GM12875 (cell line): ENCODE data around the gene TBC1D9.

Experiments
- H3K4me3 ChIP-seq: one replicate; pipeline ENCODE4 v1.5.1; 2011; ENCODE audit warnings: low read depth, low read length, control low read depth
- TF ChIP-seq, protein P1 (sequence below): IDR thresholded peaks from 2 replicates; pipeline ENCODE4 v1.5.1; 2011; ENCODE audit warnings: low read depth, mild to moderate bottlenecking, control low read depth, inconsistent platforms, low read length, moderate library complexity, borderline replicate concordance; ENCODE audit not compliant: insufficient read depth

Gene TBC1D9

DNA sequence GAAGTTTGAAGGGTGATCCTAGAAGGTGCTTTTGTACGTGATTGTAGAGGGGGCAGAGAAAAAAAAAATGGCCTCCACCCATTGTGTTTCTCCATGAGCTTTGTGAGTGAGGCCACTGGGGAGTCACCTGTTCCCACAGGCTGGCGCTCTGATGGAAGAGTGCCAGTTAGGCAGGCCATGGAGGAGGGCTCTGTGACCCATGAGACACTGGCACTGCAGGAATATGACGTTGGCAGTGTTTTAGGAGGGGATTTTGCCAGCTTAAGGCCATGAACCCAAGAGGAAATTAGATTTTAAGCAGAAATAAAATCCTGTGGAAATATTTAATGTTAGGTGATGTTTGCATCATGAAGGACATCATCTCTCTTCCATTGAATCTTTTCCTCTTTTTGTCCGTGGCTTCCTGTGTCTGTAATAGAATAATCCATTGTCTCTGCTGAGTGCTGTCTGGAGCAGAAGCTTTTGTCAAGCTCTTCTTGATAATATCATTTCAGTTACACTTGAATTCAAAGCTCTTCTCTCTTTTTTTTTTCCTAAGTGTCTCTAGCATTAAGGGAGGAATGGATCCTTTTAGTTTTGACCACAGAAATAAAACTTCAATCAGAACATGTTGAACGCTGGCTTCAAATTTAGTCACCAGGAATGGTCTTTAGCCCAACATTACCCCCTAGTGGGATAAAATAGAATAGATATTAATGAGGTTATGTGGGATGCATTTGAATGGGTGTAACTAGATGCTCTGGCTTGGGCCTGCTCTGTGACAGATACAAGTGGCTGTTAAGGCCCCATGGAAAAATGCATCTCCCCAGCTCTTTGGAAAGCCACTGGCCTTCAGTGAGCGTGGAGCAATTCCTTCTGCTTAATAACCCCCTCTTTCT lies 146.4 kb downstream of the TBC1D9 start:
- TF ChIP-seq, protein P1, sequence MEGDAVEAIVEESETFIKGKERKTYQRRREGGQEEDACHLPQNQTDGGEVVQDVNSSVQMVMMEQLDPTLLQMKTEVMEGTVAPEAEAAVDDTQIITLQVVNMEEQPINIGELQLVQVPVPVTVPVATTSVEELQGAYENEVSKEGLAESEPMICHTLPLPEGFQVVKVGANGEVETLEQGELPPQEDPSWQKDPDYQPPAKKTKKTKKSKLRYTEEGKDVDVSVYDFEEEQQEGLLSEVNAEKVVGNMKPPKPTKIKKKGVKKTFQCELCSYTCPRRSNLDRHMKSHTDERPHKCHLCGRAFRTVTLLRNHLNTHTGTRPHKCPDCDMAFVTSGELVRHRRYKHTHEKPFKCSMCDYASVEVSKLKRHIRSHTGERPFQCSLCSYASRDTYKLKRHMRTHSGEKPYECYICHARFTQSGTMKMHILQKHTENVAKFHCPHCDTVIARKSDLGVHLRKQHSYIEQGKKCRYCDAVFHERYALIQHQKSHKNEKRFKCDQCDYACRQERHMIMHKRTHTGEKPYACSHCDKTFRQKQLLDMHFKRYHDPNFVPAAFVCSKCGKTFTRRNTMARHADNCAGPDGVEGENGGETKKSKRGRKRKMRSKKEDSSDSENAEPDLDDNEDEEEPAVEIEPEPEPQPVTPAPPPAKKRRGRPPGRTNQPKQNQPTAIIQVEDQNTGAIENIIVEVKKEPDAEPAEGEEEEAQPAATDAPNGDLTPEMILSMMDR = peak; percentile 26; the same call in 1 of the 2 replicates

DNA sequence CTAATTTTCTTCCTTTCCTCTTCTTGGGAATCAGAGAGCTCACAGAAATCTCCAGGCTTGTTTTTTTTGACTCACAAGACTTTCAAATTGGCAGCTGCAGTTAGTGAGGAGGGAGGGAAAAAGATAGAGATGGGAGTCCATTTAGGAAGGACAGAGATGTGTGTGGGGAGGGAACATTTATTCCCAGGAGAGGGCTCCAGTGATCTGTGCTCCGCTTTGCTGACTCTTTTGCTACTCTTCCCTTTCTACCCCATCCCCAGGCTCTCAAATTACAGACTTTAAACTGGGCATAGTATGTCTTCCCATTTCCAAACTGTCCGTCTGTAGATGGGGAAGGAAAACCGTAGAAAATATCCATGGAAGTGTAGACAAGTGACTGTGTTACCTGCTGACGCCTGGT lies 148.3 kb downstream of the TBC1D9 start:
- TF ChIP-seq, protein P1 = no peak

More for the DNA sequence above, 146.4 kb downstream of the TBC1D9 start:
- H3K4me3 ChIP-seq = no peak overlapping the region

DNA sequence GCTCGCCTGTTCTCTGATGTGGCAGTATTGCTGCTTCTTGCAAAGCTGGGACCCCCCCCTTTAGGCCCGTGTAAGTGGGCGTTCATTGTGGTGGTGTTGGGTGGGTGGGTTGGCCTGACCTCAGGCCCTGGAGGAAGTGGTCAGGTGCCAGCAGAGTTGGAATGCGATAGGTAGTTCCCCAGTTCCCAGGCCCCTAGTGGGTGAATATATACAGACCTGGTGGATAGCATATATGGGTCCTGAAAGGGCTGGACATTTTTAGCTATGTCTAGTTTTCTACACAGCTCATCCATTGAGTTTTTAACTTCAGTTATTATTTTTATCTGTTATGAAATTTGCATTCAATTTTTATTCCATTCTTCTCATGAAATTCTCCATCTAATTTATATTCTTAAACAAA lies 151.6 kb downstream of the TBC1D9 start:
- TF ChIP-seq, protein P1 = no peak

More for the DNA sequence above, 148.3 kb downstream of the TBC1D9 start:
- H3K4me3 ChIP-seq = no peak overlapping the region

DNA sequence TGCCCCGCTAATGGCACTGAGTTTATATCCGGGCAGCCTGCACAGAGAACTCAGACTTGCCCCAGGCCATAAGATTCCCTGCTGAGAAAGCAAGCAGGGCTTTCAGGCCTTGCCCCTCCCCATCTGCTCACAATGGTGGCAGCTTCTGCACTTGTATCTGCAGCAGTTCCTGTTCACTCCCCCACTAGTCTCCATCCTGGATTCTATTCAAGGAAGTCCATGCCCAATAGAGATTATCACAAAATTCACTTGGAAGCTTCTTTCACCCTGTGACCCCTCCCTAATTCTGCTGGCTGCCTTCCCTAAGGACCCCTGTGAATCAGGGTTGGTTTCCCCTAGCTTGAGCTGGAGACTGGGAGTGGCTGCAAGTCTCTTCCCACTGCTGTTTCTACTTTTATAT lies 152.9 kb downstream of the TBC1D9 start:
- TF ChIP-seq, protein P1 = no peak
- no peak overlapping the region for H3K4me3 ChIP-seq

More for the DNA sequence above, 151.6 kb downstream of the TBC1D9 start:
- H3K4me3 ChIP-seq = no peak overlapping the region

DNA sequence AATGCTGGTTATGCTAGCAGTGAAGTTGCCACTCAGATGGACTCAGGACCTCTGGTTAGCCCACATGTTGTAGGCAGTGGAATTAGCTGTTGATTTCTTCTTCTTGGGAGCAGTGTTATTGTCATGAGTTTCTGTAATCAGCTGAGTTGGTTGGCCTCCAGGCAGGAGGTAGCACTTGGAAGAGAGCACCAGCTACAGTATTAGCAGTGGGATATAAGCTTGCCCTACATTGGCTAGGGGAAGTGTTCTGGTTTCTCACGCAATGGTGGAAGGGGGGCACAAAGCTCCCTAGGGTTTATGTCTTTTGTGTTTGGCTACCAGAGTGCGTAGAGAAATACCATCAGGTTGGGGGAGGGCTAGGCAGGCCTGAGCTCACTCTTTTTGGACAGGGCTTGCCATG lies 153.5 kb downstream of the TBC1D9 start:
- TF ChIP-seq, protein P1 = no peak
- H3K4me3 ChIP-seq = no peak overlapping the region

DNA sequence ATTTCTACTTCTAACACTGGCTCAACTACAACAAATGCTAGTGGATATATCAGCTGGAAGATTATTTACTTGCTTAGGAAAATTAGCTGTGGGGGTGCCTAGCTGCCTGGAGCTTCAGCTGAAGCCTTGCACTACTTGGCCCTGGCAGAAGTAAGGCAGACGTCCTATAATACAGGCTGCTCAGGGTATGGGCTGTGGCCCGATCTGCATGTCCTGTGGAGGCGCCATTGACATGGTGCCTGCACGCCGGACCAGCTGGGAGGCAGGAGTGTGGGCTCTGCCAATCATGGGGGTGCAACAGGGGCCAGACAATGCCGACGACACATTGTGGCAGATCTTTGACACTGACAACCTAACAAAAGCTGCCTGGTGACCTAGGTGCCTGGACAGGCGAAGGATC lies 155.8 kb downstream of the TBC1D9 start:
- TF ChIP-seq, protein P1 = no peak
- no peak overlapping the region for H3K4me3 ChIP-seq

DNA sequence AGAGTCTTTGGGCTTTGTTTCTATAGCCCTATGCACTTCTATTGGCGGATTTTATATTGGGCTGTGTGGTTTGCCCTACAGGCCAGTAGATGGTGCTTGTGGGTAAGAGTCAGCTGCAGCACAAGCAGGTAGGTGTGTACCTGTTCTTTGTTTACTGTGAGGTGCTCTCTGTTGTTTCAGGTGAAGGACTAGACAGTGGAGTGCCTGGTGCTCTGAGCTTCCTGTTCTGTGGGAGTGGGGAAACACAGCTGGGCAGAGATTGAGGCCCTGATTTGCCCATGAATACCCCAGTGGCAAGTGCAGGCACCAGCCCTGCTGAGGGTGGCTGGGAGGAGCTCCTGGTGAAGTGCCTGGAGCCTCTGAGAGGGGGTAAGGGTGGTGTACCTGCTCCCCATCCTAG lies 161.1 kb downstream of the TBC1D9 start:
- TF ChIP-seq, protein P1 = peak; percentile 55; the same call in 1 of the 2 replicates

More for the DNA sequence above, 161.1 kb downstream of the TBC1D9 start:
- no peak overlapping the region for H3K4me3 ChIP-seq
